Right lobe of liver (tissue), 6 donors: ENCODE measurements around the gene SSTR5. TPM values are rescaled to one million over a fixed set of nuclear protein-coding genes. Genes with fewer than 3 reads are reported as not detected.

Experiments used
- ATAC-seq, 4 donors: fragments of 200-7000 bp; cut with Tn5 transposase; one replicate each; pipeline ENCODE4 v1.9.1; 2020; ENCODE audit warnings: mild to moderate bottlenecking in 4 of 4, moderate library complexity in 4 of 4
- DNase-seq, 3 donors: peaks; one replicate each; pipeline ENCODE4 v3.0.0-alpha.2; 2020
- H3K27ac ChIP-seq, 3 donors: fragments of 200-600 bp; one replicate each; pipeline ENCODE4 v1.8.0; 2022
- H3K27me3 ChIP-seq, 2 donors: fragments of 200-600 bp; one replicate each; pipeline ENCODE4 v1.8.0; 2022
- H3K36me3 ChIP-seq, 4 donors: fragments of 200-600 bp; sonication (generic) in 1 of 4; one replicate each; pipeline versions ENCODE4 v1.5.1 to v1.8.0; 2017 to 2022; ENCODE audit warnings: control low read depth in 1 of 4
- H3K4me1 ChIP-seq, 4 donors: fragments of 200-600 bp; sonication (generic) in 1 of 4; one replicate each; pipeline versions ENCODE4 v1.5.1 to v1.8.0; 2017 to 2022; ENCODE audit warnings: control low read depth in 1 of 4
- H3K4me3 ChIP-seq, 3 donors: fragments of 200-600 bp; one replicate each; pipeline ENCODE4 v1.8.0; 2022
- H3K9me3 ChIP-seq, 4 donors: fragments of 200-600 bp; sonication (generic) in 1 of 4; one replicate each; pipeline versions ENCODE4 v1.5.1 to v1.8.0; 2017 to 2022; ENCODE audit warnings: control low read depth in 1 of 4
- CTCF ChIP-seq, 4 donors: fragments of 200-600 bp in 3 of 4; fragments of 450-650 bp in 1 of 4; IDR thresholded peaks; one replicate each; pipeline versions ENCODE4 v1.5.1 to v1.8.0; 2016 to 2022; ENCODE audit warnings: antibody characterized with exemption in 4 of 4, mild to moderate bottlenecking in 2 of 4
- POLR2A ChIP-seq: fragments of 450-650 bp; IDR thresholded peaks from one replicate; pipeline ENCODE4 v1.6.1; 2017; ENCODE audit warnings: antibody characterized with exemption, mild to moderate bottlenecking
- WGBS: methylation state at CpG from one replicate; pipeline ENCODE4 v1.1.6; 2018; ENCODE audit warnings: low coverage, low lambda C conversion rate; ENCODE audit not compliant: insufficient coverage; ENCODE audit errors: missing lambda C conversion rate; 5-methylcytosine and 5-hydroxymethylcytosine counted together
- intact Hi-C, 2 donors: fragments of 100-400 bp; cut with DNase I; formaldehyde crosslinking; loops; one replicate each; pipeline versions ENCODE4 v1.11.2 to v1.14.1; 2022
- total RNA-seq, 6 experiments: library from RNA; depleted of rRNA in 2 of 6; stranded (reverse); fragments of >200 nt in 2 of 6; fragmentation: NEBNext Ultra II Directional in 3 of 6; extraction: Animal tissue kit (Norgen Biotek cat#: 25700) in 3 of 6; gene quantifications; one replicate each; pipeline versions ENCODE4 v1.1.0 to v1.2.4, GENCODE V29; 2016 to 2023
- donor health status: DM: no; HTN: yes; CAD: no.
- donor health status: DM: no; HTN: no; CAD: no.
- donor health status: DM: no; HTN: no; CAD: no.
- donor health status: DM: no; HTN: yes; CAD: no.
- donor health status: DM: no; HTN: yes; CAD: no.

The SSTR5 gene
- total RNA-seq, 6 experiments from 2014 or later, result not detected

GRCh38 chr16:1050516-1050915, 22.0 kb upstream of the SSTR5 start:
- Histone ChIP-seq H3K9me3 (no peaks in the 10 kb centered on the region), H3K27me3 (no peaks in the 10 kb centered on the region), H3K27ac (no peak overlapping the region), H3K4me1 (no peaks in the 10 kb centered on the region), H3K36me3 (no peaks in the 10 kb centered on the region), H3K4me3 (no peak overlapping the region)
- intact Hi-C loops, result loop anchor here (5.0 kb wide), 2 partner anchors 238 to 338 kb away; no protein-coding TSS in a partner anchor
- TF ChIP-seq CTCF (IDR thresholded peaks at IDR 0.05) (no peak), POLR2A (no peak)
- DNase-seq, result no peak
- no peak for ATAC-seq
- WGBS, result 81% methylated on average over 14 of the region's 30 CpGs

GRCh38 chr16:1050921-1051320, 21.6 kb upstream of the SSTR5 start:
- H3K4me3 ChIP-seq, result no peak overlapping the region
- no peaks in the 10 kb centered on the region for H3K27me3 ChIP-seq
- intact Hi-C loops, result loop anchor here (5.0 kb wide), 2 partner anchors 239 to 339 kb away; no protein-coding TSS in a partner anchor
- no peaks in the 10 kb centered on the region for H3K9me3 ChIP-seq
- H3K36me3 ChIP-seq, result no peaks in the 10 kb centered on the region
- ATAC-seq (no peak), DNase-seq (no peak)
- no peak overlapping the region for H3K27ac ChIP-seq
- no peak for TF ChIP-seq CTCF (IDR thresholded peaks at IDR 0.05)
- no peak for TF ChIP-seq POLR2A
- H3K4me1 ChIP-seq, result no peaks in the 10 kb centered on the region
- WGBS, result 74% methylated on average over 4 of the region's 15 CpGs

- intact Hi-C loops, result loop anchor here (5.0 kb wide), 2 partner anchors 239 to 339 kb away; no protein-coding TSS in a partner anchor
- 67% methylated on average over 4 of the region's 17 CpGs for WGBS
Measured at GRCh38 chr16:1051446-1051845, 21.1 kb upstream of the SSTR5 start.

GRCh38 chr16:1052721-1053120, 19.8 kb upstream of the SSTR5 start:
- TF ChIP-seq POLR2A, result no peak
- no peak for TF ChIP-seq CTCF (IDR thresholded peaks at IDR 0.05)
- no peak for DNase-seq
- Histone ChIP-seq H3K27me3 (no peaks in the 10 kb centered on the region), H3K4me3 (no peak overlapping the region), H3K9me3 (no peaks in the 10 kb centered on the region), H3K27ac (no peak overlapping the region), H3K4me1 (no peaks in the 10 kb centered on the region), H3K36me3 (no peaks in the 10 kb centered on the region)
- ATAC-seq, result no peak
- WGBS, result no CpG with 5 or more reads among the region's 9 CpGs
- intact Hi-C loops, result loop anchor here (5.0 kb wide), 2 partner anchors 240 to 340 kb away; no protein-coding TSS in a partner anchor

More at GRCh38 chr16:1051446-1051845, 21.1 kb upstream of the SSTR5 start:
- TF ChIP-seq POLR2A, result no peak
- no peak for TF ChIP-seq CTCF (IDR thresholded peaks at IDR 0.05)
- Histone ChIP-seq H3K27me3 (no peaks in the 10 kb centered on the region), H3K4me1 (no peaks in the 10 kb centered on the region), H3K27ac (no peak overlapping the region), H3K9me3 (no peaks in the 10 kb centered on the region), H3K4me3 (no peak overlapping the region), H3K36me3 (no peaks in the 10 kb centered on the region)
- ATAC-seq (no peak), DNase-seq (no peak)

GRCh38 chr16:1053121-1053521, 19.4 kb upstream of the SSTR5 start:
- DNase-seq (no peak), ATAC-seq (no peak)
- H3K9me3 ChIP-seq, result no peaks in the 10 kb centered on the region
- H3K27me3 ChIP-seq, result no peaks in the 10 kb centered on the region
- no peak overlapping the region for H3K4me3 ChIP-seq
- no CpG with 5 or more reads among the region's 14 CpGs for WGBS
- no peaks in the 10 kb centered on the region for H3K36me3 ChIP-seq
- H3K27ac ChIP-seq, result no peak overlapping the region
- no peak for TF ChIP-seq CTCF (IDR thresholded peaks at IDR 0.05)
- no peak for TF ChIP-seq POLR2A
- intact Hi-C loops, result loop anchor here (5.0 kb wide), 2 partner anchors 241 to 341 kb away; no protein-coding TSS in a partner anchor
- H3K4me1 ChIP-seq, result no peaks in the 10 kb centered on the region
